B cell (primary cell): Measurements from ENCODE around the gene EPHB6. TPM values are rescaled to one million over a fixed set of nuclear protein-coding genes. Genes with fewer than 3 reads are reported as not detected.

Experiments used
- ATAC-seq: fragments of 200-7000 bp; cut with Tn5 transposase; one replicate; pipeline ENCODE4 v1.10.0; 2021; ENCODE audit warnings: low read depth, mild to moderate bottlenecking, moderate number of reproducible peaks, moderate library complexity
- CTCF ChIA-PET: fragments of 350-600 bp; sonication (Branson Sonifier 250); formaldehyde crosslinking; loops from one replicate; lab custom pipeline; 2021; ENCODE audit warnings: antibody characterized with exemption, inconsistent platforms; lab: Charles Lee
- POLR2A ChIA-PET: fragments of 350-600 bp; sonication (Branson Sonifier 250); formaldehyde crosslinking; loops from one replicate; lab custom pipeline; 2021; ENCODE audit warnings: antibody characterized with exemption; lab: Charles Lee
- DNase-seq: peaks from one replicate; pipeline ENCODE4 v3.0.0; 2013
- H2AFZ ChIP-seq: 2 replicates; pipeline ENCODE4 v1.6.1; 2012; ENCODE audit warnings: mild to moderate bottlenecking, low read depth, low read length; ENCODE audit not compliant: insufficient read depth, poor library complexity, severe bottlenecking
- H3K27ac ChIP-seq, 2 donors: 1 replicate in 1 of 2; 2 replicates in 1 of 2; pipeline ENCODE4 v1.5.1; 2012 to 2013; ENCODE audit warnings: low read length in 2 of 2, mild to moderate bottlenecking in 2 of 2, moderate library complexity in 1 of 2
- H3K27me3 ChIP-seq, 4 experiments: fragments of 200-600 bp in 1 of 4; sonication (generic) in 1 of 4; replicated peaks in 1 of 4; 1 replicate in 2 of 4; 2 replicates in 2 of 4; pipeline versions ENCODE4 v1.6.1 to v1.7.0; 2013 to 2016; ENCODE audit warnings: low read length in 3 of 4, mild to moderate bottlenecking in 2 of 4, mixed read lengths in 1 of 4, moderate library complexity in 1 of 4; ENCODE audit not compliant: insufficient read depth in 4 of 4, control insufficient read depth in 3 of 4; ENCODE audit errors: control extremely low read depth in 1 of 4
- H3K36me3 ChIP-seq, 2 experiments: replicated peaks in 1 of 2; 1 replicate in 1 of 2; 2 replicates in 1 of 2; pipeline versions ENCODE4 v1.6.1 to v1.7.1; 2013; ENCODE audit warnings: low read length in 1 of 2; ENCODE audit not compliant: insufficient read depth in 2 of 2, control insufficient read depth in 1 of 2; ENCODE audit errors: control extremely low read depth in 1 of 2, extremely low read depth in 1 of 2
- H3K4me1 ChIP-seq, 2 donors: fragments of 200-600 bp in 1 of 2; sonication (generic) in 1 of 2; 1 replicate in 1 of 2; 2 replicates in 1 of 2; pipeline versions ENCODE4 v1.5.1 to v1.6.1; 2013 to 2017; ENCODE audit warnings: low read length in 2 of 2; ENCODE audit not compliant: control insufficient read depth in 2 of 2, insufficient read depth in 2 of 2
- H3K4me2 ChIP-seq: replicated peaks from 2 replicates; pipeline ENCODE3; 2012; ENCODE audit warnings: mild to moderate bottlenecking, low read depth, low read length; ENCODE audit not compliant: poor library complexity, severe bottlenecking
- H3K4me3 ChIP-seq, 5 experiments: fragments of 200-600 bp in 1 of 5; sonication (generic) in 1 of 5; 1 replicate in 3 of 5; 2 replicates in 2 of 5; pipeline versions ENCODE4 v1.5.1 to v1.7.0; 2011 to 2016; ENCODE audit warnings: low read length in 4 of 5, mild to moderate bottlenecking in 4 of 5, low read depth in 2 of 5, control low read depth in 1 of 5, moderate library complexity in 1 of 5; ENCODE audit not compliant: insufficient read depth in 1 of 5; ENCODE audit errors: control extremely low read depth in 1 of 5, extremely low read depth in 1 of 5
- H3K79me2 ChIP-seq: fragments of 200-600 bp; sonication (generic); one replicate; pipeline ENCODE4 v1.6.0; 2016; ENCODE audit warnings: low read length; ENCODE audit not compliant: control insufficient read depth, insufficient read depth
- H3K9ac ChIP-seq: fragments of 200-600 bp; sonication (generic); 2 replicates; pipeline ENCODE4 v1.6.1; 2017; ENCODE audit warnings: mild to moderate bottlenecking, low read length, moderate library complexity
- H3K9me3 ChIP-seq, 3 donors: one replicate each; pipeline versions ENCODE4 v1.6.1 to v1.7.1; 2013; ENCODE audit warnings: low read length in 2 of 3; ENCODE audit not compliant: control insufficient read depth in 2 of 3, insufficient read depth in 1 of 3; ENCODE audit errors: control extremely low read depth in 1 of 3
- H4K20me1 ChIP-seq: 2 replicates; pipeline ENCODE4 v1.6.0; 2012; ENCODE audit warnings: mild to moderate bottlenecking, low read length; ENCODE audit not compliant: insufficient read depth, control insufficient read depth, poor library complexity, severe bottlenecking
- H3K27ac Mint-ChIP-seq: one replicate; pipeline ENCODE4 v1.8.0; 2021; ENCODE audit warnings: mixed read lengths
- H3K27me3 Mint-ChIP-seq: one replicate; pipeline ENCODE4 v1.8.0; 2021; ENCODE audit warnings: mixed read lengths
- H3K4me1 Mint-ChIP-seq: one replicate; pipeline ENCODE4 v1.8.0; 2021; ENCODE audit warnings: mixed read lengths
- H3K4me3 Mint-ChIP-seq: one replicate; pipeline ENCODE4 v1.8.0; 2021; ENCODE audit warnings: mixed read lengths
- H3K9me3 Mint-ChIP-seq: one replicate; pipeline ENCODE4 v1.8.0; 2022; ENCODE audit warnings: mixed read lengths; ENCODE audit not compliant: insufficient read depth
- EZH2 ChIP-seq: IDR thresholded peaks from 2 replicates; pipeline ENCODE4 v1.6.1; 2012; ENCODE audit warnings: borderline replicate concordance, low read depth, mild to moderate bottlenecking, moderate library complexity, low read length; ENCODE audit not compliant: insufficient read depth, poor library complexity, severe bottlenecking
- WGBS: methylation state at CpG from one replicate; pipeline ENCODE4 v1.1.5; 2013; ENCODE audit warnings: missing lambda C conversion rate; ENCODE audit not compliant: insufficient coverage; 5-methylcytosine and 5-hydroxymethylcytosine counted together
- intact Hi-C: fragments of 100-400 bp; cut with micrococcal nuclease; formaldehyde crosslinking; loops from one replicate; pipeline ENCODE4 v1.10.0; 2022
- polyA plus RNA-seq: library from polyadenylated mRNA; depleted of rRNA; stranded (reverse); fragments of >200 nt; gene quantifications from 2 replicates; pipeline ENCODE4 v1.2.3, GENCODE V29; 2012
- total RNA-seq, 2 donors: library from RNA; stranded (reverse); fragments of 120-200 nt in 1 of 2; gene quantifications; 1 replicate in 1 of 2; 2 replicates in 1 of 2; pipeline versions ENCODE4 v1.2.3 to v1.2.4, GENCODE V29; 2013 to 2022
- TF ChIP-seq, protein P1 (sequence below): fragments of 200-600 bp; IDR thresholded peaks from one replicate; pipeline ENCODE4 v1.8.0; 2022; ENCODE audit warnings: antibody characterized with exemption, mild to moderate bottlenecking

EPHB6 gene
- total and polyA plus RNA-seq, 2 donors (not counting 1 experiment from before 2014, with no cell fraction given) = 65.3 to 69.6 TPM

GRCh38 chr7:142918901-142919300 lies 64.0 kb downstream of the EPHB6 start:
- H3K4me3 ChIP-seq = no peak overlapping the region
- no peak overlapping the region for H3K9ac ChIP-seq
- H3K27me3 ChIP-seq = peaks cover 0 to 4% (median 0%) of the 10 kb centered on the region in 4 experiments
- DNase-seq (no peak), ATAC-seq (no peak)
- no peaks in the 10 kb centered on the region for H3K36me3 ChIP-seq
- intact Hi-C loops = no loop called here
- no peak overlapping the region for H2AFZ ChIP-seq
- no peaks in the 10 kb centered on the region for H3K4me1 ChIP-seq
- H3K27ac Mint-ChIP-seq = no peak overlapping the region
- H3K9me3 Mint-ChIP-seq = no peaks in the 10 kb centered on the region
- H3K4me2 ChIP-seq = no peak overlapping the region
- H3K27ac ChIP-seq = no peak overlapping the region
- H3K79me2 ChIP-seq = no peaks in the 10 kb centered on the region
- no peaks in the 10 kb centered on the region for H4K20me1 ChIP-seq
- peaks cover 24% of the 10 kb centered on the region for H3K27me3 Mint-ChIP-seq
- no peak for TF ChIP-seq EZH2
- TF ChIP-seq, protein P1, sequence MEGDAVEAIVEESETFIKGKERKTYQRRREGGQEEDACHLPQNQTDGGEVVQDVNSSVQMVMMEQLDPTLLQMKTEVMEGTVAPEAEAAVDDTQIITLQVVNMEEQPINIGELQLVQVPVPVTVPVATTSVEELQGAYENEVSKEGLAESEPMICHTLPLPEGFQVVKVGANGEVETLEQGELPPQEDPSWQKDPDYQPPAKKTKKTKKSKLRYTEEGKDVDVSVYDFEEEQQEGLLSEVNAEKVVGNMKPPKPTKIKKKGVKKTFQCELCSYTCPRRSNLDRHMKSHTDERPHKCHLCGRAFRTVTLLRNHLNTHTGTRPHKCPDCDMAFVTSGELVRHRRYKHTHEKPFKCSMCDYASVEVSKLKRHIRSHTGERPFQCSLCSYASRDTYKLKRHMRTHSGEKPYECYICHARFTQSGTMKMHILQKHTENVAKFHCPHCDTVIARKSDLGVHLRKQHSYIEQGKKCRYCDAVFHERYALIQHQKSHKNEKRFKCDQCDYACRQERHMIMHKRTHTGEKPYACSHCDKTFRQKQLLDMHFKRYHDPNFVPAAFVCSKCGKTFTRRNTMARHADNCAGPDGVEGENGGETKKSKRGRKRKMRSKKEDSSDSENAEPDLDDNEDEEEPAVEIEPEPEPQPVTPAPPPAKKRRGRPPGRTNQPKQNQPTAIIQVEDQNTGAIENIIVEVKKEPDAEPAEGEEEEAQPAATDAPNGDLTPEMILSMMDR = no peak
- no peaks in the 10 kb centered on the region for H3K4me1 Mint-ChIP-seq
- 100% methylated on average over 1 of the region's 2 CpGs for WGBS
- ChIA-PET POLR2A (no interaction called here), CTCF (interaction anchor here (1.3 kb wide), 1 partner anchor 9 kb away, joined by 3 read pairs; no protein-coding TSS in a partner anchor)
- no peak overlapping the region for H3K4me3 Mint-ChIP-seq
- H3K9me3 ChIP-seq = no peaks in the 10 kb centered on the region

DNA sequence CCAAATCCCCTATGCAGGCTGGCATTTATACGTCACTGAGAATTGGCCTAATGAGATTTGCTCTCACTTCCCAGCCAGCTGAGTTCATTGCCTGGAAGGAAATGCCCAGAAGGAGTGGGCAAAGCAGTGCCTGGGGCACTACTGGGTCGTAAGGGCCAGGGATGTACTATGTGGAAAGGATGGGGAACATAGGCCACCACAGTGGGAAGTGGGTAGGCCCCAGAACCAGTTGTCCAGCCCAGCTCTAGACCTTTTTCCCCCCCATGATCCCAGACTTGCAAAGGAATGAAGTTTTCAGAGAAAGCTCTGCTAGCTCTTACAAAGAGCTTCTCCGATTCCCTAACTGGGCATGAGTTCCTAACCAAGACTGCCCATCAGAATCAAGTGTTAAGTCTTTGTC lies 64.8 kb downstream of the EPHB6 start:
- H3K27me3 ChIP-seq = peaks cover 0 to 4% (median 0%) of the 10 kb centered on the region in 4 experiments
- no peaks in the 10 kb centered on the region for H3K36me3 ChIP-seq
- no peak for TF ChIP-seq EZH2
- TF ChIP-seq, protein P1 = no peak
- H3K27me3 Mint-ChIP-seq = peaks cover 17% of the 10 kb centered on the region
- H2AFZ ChIP-seq = no peak overlapping the region
- no peak overlapping the region for H3K27ac Mint-ChIP-seq
- intact Hi-C loops = no loop called here
- H3K9ac ChIP-seq = no peak overlapping the region
- H4K20me1 ChIP-seq = no peaks in the 10 kb centered on the region
- CTCF ChIA-PET = interaction anchor here (1.3 kb wide), 1 partner anchor 10 kb away, joined by 3 read pairs; no protein-coding TSS in a partner anchor
- 93% methylated on average over 3 of the region's 3 CpGs for WGBS
- no peaks in the 10 kb centered on the region for H3K9me3 Mint-ChIP-seq
- H3K4me1 Mint-ChIP-seq = no peaks in the 10 kb centered on the region
- POLR2A ChIA-PET = interaction anchor here (0.6 kb wide), 1 partner anchor 267 kb away, joined by 4 read pairs; no protein-coding TSS in a partner anchor
- H3K9me3 ChIP-seq = no peaks in the 10 kb centered on the region
- no peaks in the 10 kb centered on the region for H3K4me1 ChIP-seq
- H3K4me3 Mint-ChIP-seq = no peak overlapping the region
- H3K27ac ChIP-seq = no peak overlapping the region
- ATAC-seq = no peak
- DNase-seq = no peak
- H3K4me3 ChIP-seq = no peak overlapping the region
- H3K4me2 ChIP-seq = no peak overlapping the region
- H3K79me2 ChIP-seq = no peaks in the 10 kb centered on the region

Other genes starting within 250 kb of the EPHB6 start
- not detected in 2 replicates for gene PRSS1, start 105.6 kb upstream of the EPHB6 start, total RNA-seq
- 0.20 TPM in 1 of 2 replicates, not detected in the other for gene PRSS1, start 105.6 kb upstream of the EPHB6 start, polyA plus RNA-seq
- gene PRSS2, start 84.1 kb upstream of the EPHB6 start, total RNA-seq = not detected in 2 replicates
- gene PRSS2, start 84.1 kb upstream of the EPHB6 start, polyA plus RNA-seq = 0.20 TPM in 1 of 2 replicates, not detected in the other
- not detected in 2 replicates for gene TRPV6, start 30.7 kb downstream of the EPHB6 start, total RNA-seq
- gene TRPV6, start 30.7 kb downstream of the EPHB6 start, polyA plus RNA-seq = not detected in 2 replicates
- gene TRPV5, start 78.7 kb downstream of the EPHB6 start, total RNA-seq = not detected in 2 replicates
- gene TRPV5, start 78.7 kb downstream of the EPHB6 start, polyA plus RNA-seq = 0.03 TPM in 1 of 2 replicates, not detected in the other
- not detected in 2 replicates for gene LLCFC1, start 84.4 kb downstream of the EPHB6 start, total RNA-seq
- not detected in 2 replicates for gene LLCFC1, start 84.4 kb downstream of the EPHB6 start, polyA plus RNA-seq
- 0.46 and 0.71 TPM in 2 replicates for gene KEL, start 107.3 kb downstream of the EPHB6 start, total RNA-seq
- 0.27 and 0.48 TPM in 2 replicates for gene KEL, start 107.3 kb downstream of the EPHB6 start, polyA plus RNA-seq
- gene OR9A2, start 172.1 kb downstream of the EPHB6 start, total RNA-seq = not detected in 2 replicates
- gene OR9A2, start 172.1 kb downstream of the EPHB6 start, polyA plus RNA-seq = not detected in 2 replicates
- gene OR6V1, start 197.3 kb downstream of the EPHB6 start, total RNA-seq = not detected in 2 replicates
- gene OR6V1, start 197.3 kb downstream of the EPHB6 start, polyA plus RNA-seq = not detected in 2 replicates